Panc1 (cell line): ENCODE data around the gene ADAM23. TPM values are rescaled to one million over a fixed set of nuclear protein-coding genes. Genes with fewer than 3 reads are reported as not detected.

Experiments used
- ATAC-seq: fragments of 200-7000 bp; cut with Tn5 transposase; 2 replicates; pipeline ENCODE4 v1.9.1; 2020; ENCODE audit warnings: mild to moderate bottlenecking, moderate library complexity
- BruUV-seq: library from RNA; stranded (reverse); fragments of 400-500 nt; replicated peaks from 2 replicates; lab custom pipeline; 2021; lab: Mats Ljungman, UMichigan
- CTCF ChIA-PET: fragments of 300-600 bp; sonication (Branson Sonifier 250); formaldehyde crosslinking; loops from one replicate; lab custom pipeline; 2022; ENCODE audit warnings: antibody characterized with exemption; lab: Charles Lee
- POLR2A ChIA-PET: fragments of 300-600 bp; sonication (Branson Sonifier 250); formaldehyde crosslinking; loops from one replicate; lab custom pipeline; 2022; ENCODE audit warnings: antibody characterized with exemption; lab: Charles Lee
- DNase-seq: peaks from one replicate; pipeline ENCODE4 v3.0.0-alpha.2; 2010; ENCODE audit warnings: low read depth, low spot score
- H3K27ac ChIP-seq: 2 replicates; pipeline ENCODE4 v1.5.1; 2011; ENCODE audit warnings: mild to moderate bottlenecking, low read length, inconsistent platforms
- H3K27me3 ChIP-seq: fragments of 200-500 bp; sonication (Bioruptor generic); 2 replicates; pipeline ENCODE4 v1.6.0; 2014; ENCODE audit warnings: low read length, inconsistent platforms; ENCODE audit not compliant: control insufficient read depth, insufficient read depth
- H3K36me3 ChIP-seq: fragments of 200-500 bp; sonication (Bioruptor generic); 2 replicates; pipeline ENCODE4 v1.5.1; 2014; ENCODE audit warnings: inconsistent platforms, mild to moderate bottlenecking, low read length, moderate library complexity; ENCODE audit not compliant: control insufficient read depth, insufficient read depth
- H3K4me1 ChIP-seq: 2 replicates; pipeline ENCODE4 v1.5.1; 2011; ENCODE audit warnings: inconsistent platforms, mild to moderate bottlenecking, low read length, moderate library complexity; ENCODE audit not compliant: control insufficient read depth, insufficient read depth
- H3K4me3 ChIP-seq, 2 experiments: 2 replicates each; pipeline ENCODE4 v1.5.1; 2011 to 2012; ENCODE audit warnings: low read depth in 2 of 2, low read length in 2 of 2, mild to moderate bottlenecking in 2 of 2, inconsistent platforms in 1 of 2, moderate library complexity in 1 of 2
- H3K9me3 ChIP-seq: fragments of 200-500 bp; sonication (Bioruptor generic); 2 replicates; pipeline ENCODE4 v1.5.1; 2014; ENCODE audit warnings: low read depth, mild to moderate bottlenecking, inconsistent platforms, low read length, moderate library complexity; ENCODE audit not compliant: control insufficient read depth, insufficient read depth
- POLR2AphosphoS5 ChIP-seq: IDR thresholded peaks from 2 replicates; pipeline ENCODE4 v1.6.1; 2012; ENCODE audit warnings: mild to moderate bottlenecking, low read depth, low read length, moderate library complexity
- REST ChIP-seq, 2 experiments: IDR thresholded peaks; 2 replicates each; pipeline ENCODE4 v1.6.1; 2011 to 2012; ENCODE audit warnings: low read depth in 2 of 2, control low read depth in 1 of 2, low read length in 1 of 2, mild to moderate bottlenecking in 1 of 2, moderate library complexity in 1 of 2; ENCODE audit not compliant: insufficient read depth in 1 of 2
- SIN3A ChIP-seq: IDR thresholded peaks from 2 replicates; pipeline ENCODE4 v1.6.1; 2012; ENCODE audit warnings: low read depth, mild to moderate bottlenecking, low read length, moderate library complexity, borderline replicate concordance; ENCODE audit not compliant: insufficient read depth
- TCF7L2 ChIP-seq: IDR thresholded peaks from 2 replicates; pipeline ENCODE4 v1.6.1; 2011; ENCODE audit warnings: mild to moderate bottlenecking, low read depth, low read length, inconsistent platforms
- in situ Hi-C: cut with HindIII; loops from 2 replicates; pipeline ENCODE4 v1.10.0; 2016; ENCODE audit warnings: low sequenced_read_pairs, low pct_unique_long_range_greater_than_20kb
- intact Hi-C: fragments of 100-400 bp; cut with micrococcal nuclease; formaldehyde crosslinking; loops from one replicate; pipeline ENCODE4 v1.10.0; 2022; ENCODE audit not compliant: unreplicated experiment
- total RNA-seq: library from RNA; stranded (reverse); gene quantifications from one replicate; pipeline ENCODE4 v1.2.1, GENCODE V29; 2021; ENCODE audit not compliant: unreplicated experiment
- TF ChIP-seq, protein P1 (sequence below): fragments of 450-650 bp; IDR thresholded peaks from 2 replicates; pipeline ENCODE4 v1.5.1; 2017; ENCODE audit warnings: mild to moderate bottlenecking

Gene ADAM23
- total RNA-seq, 1 experiment from 2014 or later, result 0.18 TPM

DNA sequence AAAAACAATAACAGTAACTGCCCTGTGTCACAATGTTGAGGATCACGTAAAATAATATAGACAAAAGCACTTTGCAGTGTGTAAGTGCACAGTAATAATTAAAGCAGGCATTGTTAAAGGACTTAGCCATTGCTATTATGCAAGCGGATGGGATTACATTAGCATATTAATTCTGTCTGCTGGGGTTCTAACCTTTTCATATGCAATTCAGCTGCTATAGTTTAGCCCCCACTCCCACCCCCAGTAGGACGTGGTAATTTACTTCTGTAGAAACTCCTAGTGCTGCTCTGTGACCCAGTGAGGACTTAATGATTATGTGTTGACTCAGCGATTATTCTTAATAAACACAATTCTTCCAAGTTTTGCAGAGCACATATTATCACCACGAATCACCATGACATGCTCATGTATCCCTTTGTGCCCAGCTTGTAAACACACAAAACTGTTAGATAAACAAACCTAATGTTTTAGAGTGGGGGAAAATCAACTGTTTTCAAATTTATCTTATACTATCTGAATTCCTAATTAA, 5.1 kb upstream of the ADAM23 start:
- ATAC-seq (no peak), DNase-seq (no peak)
- in situ Hi-C loops (no loop called here), intact Hi-C loops (no loop called here)
- no peak overlapping the region for H3K4me3 ChIP-seq
- no peak overlapping the region for H3K27ac ChIP-seq
- H3K4me1 ChIP-seq, result peaks cover 4% of the 10 kb centered on the region; the same call in 1 of the 2 replicates
- H3K9me3 ChIP-seq, result no peaks in the 10 kb centered on the region
- TF ChIP-seq POLR2AphosphoS5 (no peak), SIN3A (no peak), TCF7L2 (no peak), REST (IDR thresholded peaks at IDR 0.05; ENCODE audit: insufficient read depth in 1 of 2, low read depth in 2 of 2, low read length in 1 of 2) (no peak)
- TF ChIP-seq, protein P1, sequence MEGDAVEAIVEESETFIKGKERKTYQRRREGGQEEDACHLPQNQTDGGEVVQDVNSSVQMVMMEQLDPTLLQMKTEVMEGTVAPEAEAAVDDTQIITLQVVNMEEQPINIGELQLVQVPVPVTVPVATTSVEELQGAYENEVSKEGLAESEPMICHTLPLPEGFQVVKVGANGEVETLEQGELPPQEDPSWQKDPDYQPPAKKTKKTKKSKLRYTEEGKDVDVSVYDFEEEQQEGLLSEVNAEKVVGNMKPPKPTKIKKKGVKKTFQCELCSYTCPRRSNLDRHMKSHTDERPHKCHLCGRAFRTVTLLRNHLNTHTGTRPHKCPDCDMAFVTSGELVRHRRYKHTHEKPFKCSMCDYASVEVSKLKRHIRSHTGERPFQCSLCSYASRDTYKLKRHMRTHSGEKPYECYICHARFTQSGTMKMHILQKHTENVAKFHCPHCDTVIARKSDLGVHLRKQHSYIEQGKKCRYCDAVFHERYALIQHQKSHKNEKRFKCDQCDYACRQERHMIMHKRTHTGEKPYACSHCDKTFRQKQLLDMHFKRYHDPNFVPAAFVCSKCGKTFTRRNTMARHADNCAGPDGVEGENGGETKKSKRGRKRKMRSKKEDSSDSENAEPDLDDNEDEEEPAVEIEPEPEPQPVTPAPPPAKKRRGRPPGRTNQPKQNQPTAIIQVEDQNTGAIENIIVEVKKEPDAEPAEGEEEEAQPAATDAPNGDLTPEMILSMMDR, result no peak
- peaks cover 23% of the 10 kb centered on the region for H3K27me3 ChIP-seq
- H3K36me3 ChIP-seq, result no peaks in the 10 kb centered on the region
- no TSS peak for BruUV-seq
- ChIA-PET CTCF (no interaction called here), POLR2A (no interaction called here)

- ChIA-PET CTCF (no interaction called here), POLR2A (no interaction called here)
- intact Hi-C loops (no loop called here), in situ Hi-C loops (no loop called here)
- H3K27ac ChIP-seq, result no peak overlapping the region
- no peaks in the 10 kb centered on the region for H3K9me3 ChIP-seq
- no peaks in the 10 kb centered on the region for H3K36me3 ChIP-seq
- DNase-seq (no peak), ATAC-seq (0 out of 2 replicates have a peak, but pooled peaks have one; percentile 12)
- H3K4me1 ChIP-seq, result peaks cover 4% of the 10 kb centered on the region; the same call in 1 of the 2 replicates
- H3K27me3 ChIP-seq, result peaks cover 49% of the 10 kb centered on the region
- H3K4me3 ChIP-seq, result peak overlapping the region in 1 of 2 experiments; percentile 41; a peak in 2 of 4 replicates
- TF ChIP-seq POLR2AphosphoS5 (no peak), SIN3A (no peak), REST (IDR thresholded peaks at IDR 0.05; ENCODE audit: insufficient read depth in 1 of 2, low read depth in 2 of 2, low read length in 1 of 2) (no peak), TCF7L2 (no peak)
- TF ChIP-seq, protein P1, result no peak
- BruUV-seq, result no TSS peak
Measured at GRCh38 chr2:206442474-206442832, 879 bp upstream of the ADAM23 start.
